H1 (cell line): Measurements from ENCODE around the gene UROD. TPM values are rescaled to one million over a fixed set of nuclear protein-coding genes. Genes with fewer than 3 reads are reported as not detected.

ENCODE experiments used
- CHD7 ChIP-seq: fragments of 300-600 bp; sonication (generic); IDR thresholded peaks from 2 replicates; pipeline ENCODE4 v1.7.1; 2012; ENCODE audit warnings: low read length, moderate library complexity, mild to moderate bottlenecking, inconsistent platforms; ENCODE audit not compliant: insufficient replicate concordance
- CTBP2 ChIP-seq: IDR thresholded peaks from 2 replicates; pipeline ENCODE4 v1.7.0; 2011; ENCODE audit warnings: borderline replicate concordance, mild to moderate bottlenecking, moderate library complexity, mixed read lengths, low read length; ENCODE audit not compliant: insufficient read depth, insufficient read length
- PHF8 ChIP-seq: fragments of 200-600 bp; sonication (generic); conservative IDR thresholded peaks from 2 replicates; pipeline ENCODE4 v1.7.1; 2012; ENCODE audit warnings: low read depth, mild to moderate bottlenecking, inconsistent platforms, low read length, moderate library complexity
- RBBP5 ChIP-seq: IDR thresholded peaks from 2 replicates; pipeline ENCODE4 v1.7.1; 2012; ENCODE audit warnings: low read depth, mild to moderate bottlenecking, inconsistent platforms, low read length, moderate library complexity, borderline replicate concordance
- SP2 ChIP-seq: IDR thresholded peaks from 2 replicates; pipeline ENCODE4 v1.6.1; 2012; ENCODE audit warnings: mild to moderate bottlenecking, low read length, inconsistent platforms
- polyA plus RNA-seq, 7 experiments: library from polyadenylated mRNA; depleted of rRNA in 3 of 7; stranded (reverse) in 5 of 7; unstranded in 2 of 7; fragments of >200 nt in 5 of 7; fragments of 200-250 nt in 2 of 7; gene quantifications; 1 replicate in 5 of 7; 2 replicates in 1 of 7; 4 replicates in 1 of 7; pipeline versions ENCODE4 v1.2.1 to v1.2.3, GENCODE V29; 2011 to 2013; ENCODE audit warnings: missing spikeins in 2 of 7, mixed read lengths in 2 of 7
- total RNA-seq: library from RNA; stranded (reverse); fragmentation: NEBNext Ultra II Directional; extraction: Animal tissue kit (Norgen Biotek cat#: 25700); gene quantifications from 2 replicates; pipeline ENCODE4 v1.2.1, GENCODE V29; 2021

Gene UROD
- total and polyA plus RNA-seq, 2 of the 8 experiments (the other 6 are each of a cell fraction or from before 2014, with no cell fraction given): 86.6 to 220 TPM

GRCh38 chr1:44973645-44974044, 38.4 kb upstream of the UROD start (continued):
- TF ChIP-seq CHD7 (no peak), CTBP2 (no peak), RBBP5 (no peak), SP2 (no peak), PHF8 (no peak)
